Heart right ventricle (tissue), 16 donors: ENCODE measurements around the gene GGTA1. TPM values are rescaled to one million over a fixed set of nuclear protein-coding genes. Genes with fewer than 3 reads are reported as not detected.

Experiments used
- ATAC-seq, 8 donors: fragments of 200-7000 bp; cut with Tn5 transposase; one replicate each; pipeline ENCODE4 v1.9.1; 2020; ENCODE audit warnings: mild to moderate bottlenecking in 8 of 8, moderate library complexity in 8 of 8, moderate number of reproducible peaks in 1 of 8
- DNase-seq, 2 donors: peaks; one replicate each; pipeline ENCODE4 v3.0.0-alpha.2; 2020
- H3K27ac ChIP-seq, 10 donors: fragments of 200-600 bp; sonication (generic) in 2 of 10; one replicate each; pipeline versions ENCODE4 v1.5.0 to v1.8.0; 2020 to 2022; ENCODE audit warnings: mild to moderate bottlenecking in 3 of 10
- H3K27me3 ChIP-seq, 7 donors: fragments of 200-600 bp; one replicate each; pipeline ENCODE4 v1.8.0; 2021 to 2022; ENCODE audit warnings: mild to moderate bottlenecking in 2 of 7
- H3K36me3 ChIP-seq, 9 donors: fragments of 200-600 bp; sonication (generic) in 1 of 9; one replicate each; pipeline versions ENCODE4 v1.5.0 to v1.8.0; 2020 to 2022; ENCODE audit warnings: mild to moderate bottlenecking in 2 of 9
- H3K4me1 ChIP-seq, 9 donors: fragments of 200-600 bp; sonication (generic) in 1 of 9; one replicate each; pipeline versions ENCODE4 v1.5.0 to v1.8.0; 2020 to 2022; ENCODE audit warnings: mild to moderate bottlenecking in 4 of 9
- H3K4me3 ChIP-seq, 10 donors: fragments of 200-600 bp; sonication (generic) in 2 of 10; one replicate each; pipeline versions ENCODE4 v1.5.0 to v1.8.0; 2020 to 2022; ENCODE audit warnings: mild to moderate bottlenecking in 7 of 10, moderate library complexity in 2 of 10
- H3K9me3 ChIP-seq, 11 donors: fragments of 200-600 bp in 10 of 11; sonication (generic) in 2 of 11; one replicate each; pipeline versions ENCODE4 v1.5.0 to v1.8.0; 2013 to 2022; ENCODE audit warnings: mild to moderate bottlenecking in 2 of 11, control low read depth in 1 of 11, moderate library complexity in 1 of 11
- CTCF ChIP-seq, 9 donors: fragments of 200-600 bp; sonication (generic) in 2 of 9; IDR thresholded peaks; one replicate each; pipeline versions ENCODE4 v1.5.0 to v1.8.0; 2021 to 2022; ENCODE audit warnings: antibody characterized with exemption in 9 of 9, mild to moderate bottlenecking in 5 of 9, moderate library complexity in 1 of 9
- WGBS, 2 donors: extraction: QIAGEN DNeasy Blood & Tissue Kit; methylation state at CpG; one replicate each; pipeline ENCODE4 v1.1.7; 2013; ENCODE audit warnings: inconsistent platforms in 1 of 2; 5-methylcytosine and 5-hydroxymethylcytosine counted together
- intact Hi-C, 10 donors: fragments of 100-400 bp; cut with DNase I; formaldehyde crosslinking; loops; one replicate each; pipeline versions ENCODE4 v1.11.1 to v1.14.2; 2022
- polyA plus RNA-seq, 2 donors: library from polyadenylated mRNA; stranded (reverse); fragments of 200-250 nt; gene quantifications; one replicate each; pipeline ENCODE4 v1.2.3, GENCODE V29; 2013
- total RNA-seq, 10 donors: library from RNA; stranded (reverse); fragmentation: NEBNext Ultra II Directional in 3 of 10; extraction: Animal tissue kit (Norgen Biotek cat#: 25700) in 3 of 10; gene quantifications; one replicate each; pipeline versions ENCODE4 v1.2.1 to v1.2.4, GENCODE V29; 2021 to 2023
- donor health status: Arrhythmogenic right ventricular cardiomyopathy.
- donor health status: ischemic (EF 13 %, LVEDD 7.1; RV severe dilation, severe dysfunction).
- donor health status: healthy with polysubstance abuse.
- donor health status: DM: no; HTN: yes; CAD: no.
- donor health status: DM: no; HTN: no; CAD: no.
- donor health status: ischemic (EF 25% LVEDD 6.9; RV normal size, moderate dysfunction).
- donor health status: ischemic (EF 25% LVEDD 5.7; RV mildly dilated, moderate dysfunction).
- donor health status: healthy.
- donor health status: DM: yes; HTN: yes; CAD: no.
- donor health status: Ischemic cardiomyopathy.
- donor health status: ischemic (EF 35%, LVEDD 5.7; RV mildly dilated, moderate dysfunction).
- donor health status: nonischemic (EF 11% LVEDD 7.7; RV severe dilation, severe dysfunction).
- donor health status: DM: yes; HTN: yes; CAD: no.
- donor health status: PGD.
- donor health status: ischemic (EF 29% LVEDD 5.4; RV normal size, mild dysfunction).
- donor health status: nonischemic (EF 23%, LVEDD 6.1; RV moderate dilation, normal function).

The GGTA1 gene
- total and polyA plus RNA-seq, 12 donors, result 3.0 to 42.1 (median 13.9) TPM

DNA sequence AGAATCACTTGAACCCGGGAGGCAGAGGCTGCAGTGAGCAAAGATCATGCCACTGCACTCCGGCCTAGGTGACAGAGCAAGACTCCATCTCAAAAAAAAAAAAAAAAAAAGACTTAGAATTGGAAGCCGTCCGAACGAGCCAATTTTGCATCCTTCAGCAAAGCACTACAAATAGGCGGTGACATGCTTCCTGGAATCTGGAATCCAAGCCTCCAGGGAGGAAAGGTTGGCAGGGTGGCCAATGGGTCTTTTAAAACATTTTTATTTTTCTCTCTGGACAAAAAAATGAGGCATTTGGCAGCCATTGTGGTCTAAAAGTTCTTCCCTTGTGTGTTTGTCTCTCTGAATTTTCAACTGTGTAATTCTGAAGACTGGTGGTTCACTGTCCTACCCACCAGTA is 26.4 kb downstream of the GGTA1 start:
- no peak for TF ChIP-seq CTCF (IDR thresholded peaks at IDR 0.05)
- Histone ChIP-seq H3K9me3 (no peaks in the 10 kb centered on the region), H3K4me1 (peaks cover 9 to 59% (median 36%) of the 10 kb centered on the region in 9 donors), H3K27ac (peak overlapping the region in 7 of 10 donors; percentile 71 to 82 (median 77)), H3K4me3 (no peak overlapping the region), H3K36me3 (no peaks in the 10 kb centered on the region), H3K27me3 (no peaks in the 10 kb centered on the region)
- WGBS, 2 donors, result 43 to 54% methylated on average over 6 of the region's 6 CpGs
- intact Hi-C loops, result no loop called here
- ATAC-seq (no peak), DNase-seq (no peak)

DNA sequence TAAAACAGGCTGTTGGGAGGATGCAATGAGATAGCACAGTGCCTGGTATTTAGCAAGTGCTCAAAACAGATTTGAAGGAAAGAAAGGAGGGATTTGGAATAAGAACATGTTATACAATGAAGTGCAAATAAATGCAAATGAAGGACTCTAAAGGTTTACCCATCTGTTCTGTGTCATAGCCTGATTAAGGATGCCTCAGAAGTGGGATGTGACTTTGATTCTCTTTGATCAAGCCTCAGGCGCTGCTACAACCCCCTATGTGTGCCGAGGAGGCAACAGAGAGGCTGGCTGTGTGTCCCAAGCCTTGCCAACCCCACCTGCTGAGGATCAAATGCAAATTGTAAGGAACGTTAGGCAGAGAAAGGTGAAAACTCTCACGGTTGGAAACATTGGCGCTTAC is 27.2 kb downstream of the GGTA1 start:
- Histone ChIP-seq H3K9me3 (no peaks in the 10 kb centered on the region), H3K4me3 (no peak overlapping the region), H3K36me3 (peaks cover 0 to 2% (median 0%) of the 10 kb centered on the region in 9 donors), H3K27ac (no peak overlapping the region), H3K27me3 (no peaks in the 10 kb centered on the region), H3K4me1 (peaks cover 4 to 52% (median 31%) of the 10 kb centered on the region in 9 donors)
- ATAC-seq, result no peak
- intact Hi-C loops, result no loop called here
- 87 to 89% methylated on average over 5 of the region's 5 CpGs for WGBS, 2 donors
- TF ChIP-seq CTCF (IDR thresholded peaks at IDR 0.05), result no peak
- DNase-seq, result no peak

- Histone ChIP-seq H3K9me3 (no peaks in the 10 kb centered on the region), H3K27ac (no peak overlapping the region), H3K4me3 (no peak overlapping the region), H3K36me3 (peaks cover 0 to 3% (median 0%) of the 10 kb centered on the region in 9 donors), H3K4me1 (peaks cover 0 to 31% (median 10%) of the 10 kb centered on the region in 9 donors), H3K27me3 (no peaks in the 10 kb centered on the region)
- WGBS, 2 donors, result 84 to 96% methylated on average over 1 of the region's 1 CpG
- DNase-seq (no peak), ATAC-seq (no peak)
- intact Hi-C loops, result loop anchor here in 2 of 10 donors (10.0 kb wide), 1 partner anchor 69 kb away; no protein-coding TSS in a partner anchor
- no peak for TF ChIP-seq CTCF (IDR thresholded peaks at IDR 0.05)
Measured at GRCh38 chr9:121466142-121466541, 33.5 kb downstream of the GGTA1 start.

DNA sequence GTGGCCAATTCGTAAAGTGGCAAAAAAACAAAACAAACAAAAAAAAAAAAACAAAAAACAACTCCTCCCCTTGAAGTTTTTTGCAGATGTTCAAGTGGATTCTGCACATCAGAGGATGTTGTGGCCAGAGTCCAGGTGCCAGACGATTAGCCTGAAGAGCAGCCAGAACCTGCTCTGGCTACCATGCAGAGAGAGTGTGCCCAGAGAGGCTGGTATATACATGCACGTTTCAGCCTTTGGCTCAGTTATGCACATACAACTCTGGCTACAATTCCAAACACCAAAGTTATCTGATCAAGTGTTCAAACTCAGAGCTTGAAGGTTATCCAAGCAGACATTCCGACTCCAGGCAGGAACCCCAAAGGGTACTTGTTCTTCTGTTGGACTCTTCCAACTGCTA is 34.7 kb downstream of the GGTA1 start:
- intact Hi-C loops, result loop anchor here in 7 of 10 donors (5.0 to 10.0 kb wide), 4 partner anchors 32 to 72 kb away; partner anchors contain the start of gene GGTA1 (in 6 of the 7)
- TF ChIP-seq CTCF (IDR thresholded peaks at IDR 0.05), result no peak
- peak in 6 of 8 donors; percentile 42 to 83 (median 56) for ATAC-seq

More for the DNA sequence above, 34.7 kb downstream of the GGTA1 start:
- H3K4me1 ChIP-seq, result peaks cover 0 to 31% (median 10%) of the 10 kb centered on the region in 9 donors
- no peaks in the 10 kb centered on the region for H3K27me3 ChIP-seq
- H3K36me3 ChIP-seq, result peaks cover 0 to 9% (median 0%) of the 10 kb centered on the region in 9 donors
- H3K27ac ChIP-seq, result peak overlapping the region in 1 of 10 donors; percentile 49
- H3K4me3 ChIP-seq, result no peak overlapping the region
- 45 to 56% methylated on average over 4 of the region's 4 CpGs for WGBS, 2 donors
- H3K9me3 ChIP-seq, result no peaks in the 10 kb centered on the region
- DNase-seq, result no peak
